ENCODE data around the gene PRMT9. TPM values are rescaled to one million over a fixed set of nuclear protein-coding genes. Genes with fewer than 3 reads are reported as not detected.

The PRMT9 gene
- total and polyA plus RNA-seq, 2 donors (not counting 1 experiment from before 2014, with no cell fraction given): 5.6 to 11.0 TPM

GRCh38 chr4:147723326-147723725, 39.4 kb upstream of the PRMT9 start:
- Histone ChIP-seq H4K20me1 (ENCODE audit: control insufficient read depth, insufficient read depth, low read length, poor library complexity, severe bottlenecking) (no peaks in the 10 kb centered on the region), H3K79me2 (ENCODE audit: control insufficient read depth, insufficient read depth, low read length) (no peaks in the 10 kb centered on the region), H2AFZ (ENCODE audit: insufficient read depth, low read depth, low read length, poor library complexity, severe bottlenecking) (no peak overlapping the region), H3K27me3 (replicated peaks in 1 of 4; ENCODE audit: control extremely low read depth in 1 of 4, control insufficient read depth in 3 of 4, insufficient read depth in 4 of 4, low read length in 3 of 4) (no peaks in the 10 kb centered on the region), H3K4me2 (replicated peaks; ENCODE audit: low read depth, low read length, poor library complexity, severe bottlenecking) (no peak overlapping the region), H3K36me3 (replicated peaks in 1 of 2; ENCODE audit: control extremely low read depth in 1 of 2, control insufficient read depth in 1 of 2, extremely low read depth in 1 of 2, insufficient read depth in 2 of 2, low read length in 1 of 2) (no peaks in the 10 kb centered on the region), H3K9ac (ENCODE audit: low read length) (no peak overlapping the region), H3K4me1 (ENCODE audit: control insufficient read depth in 2 of 2, insufficient read depth in 2 of 2, low read length in 2 of 2) (no peaks in the 10 kb centered on the region), H3K4me3 (ENCODE audit: control extremely low read depth in 1 of 5, extremely low read depth in 1 of 5, insufficient read depth in 1 of 5, low read depth in 2 of 5, low read length in 4 of 5) (no peak overlapping the region), H3K9me3 (ENCODE audit: control extremely low read depth in 1 of 3, control insufficient read depth in 2 of 3, insufficient read depth in 1 of 3, low read length in 2 of 3) (no peaks in the 10 kb centered on the region), H3K27ac (ENCODE audit: low read length in 2 of 2) (no peak overlapping the region)
- Mint-ChIP-seq H3K4me3 (no peak overlapping the region), H3K9me3 (ENCODE audit: insufficient read depth) (no peaks in the 10 kb centered on the region), H3K4me1 (no peaks in the 10 kb centered on the region), H3K27ac (no peak overlapping the region), H3K27me3 (peaks cover 13% of the 10 kb centered on the region)
- DNase-seq: no peak
- WGBS (ENCODE audit: insufficient coverage): 69% methylated on average over 3 of the region's 5 CpGs
- CTCF ChIA-PET: no interaction called here
- ATAC-seq (ENCODE audit: low read depth): no peak
- intact Hi-C loops (cut with micrococcal nuclease): no loop called here
- POLR2A ChIA-PET: no interaction called here
- TF ChIP-seq, protein P1, sequence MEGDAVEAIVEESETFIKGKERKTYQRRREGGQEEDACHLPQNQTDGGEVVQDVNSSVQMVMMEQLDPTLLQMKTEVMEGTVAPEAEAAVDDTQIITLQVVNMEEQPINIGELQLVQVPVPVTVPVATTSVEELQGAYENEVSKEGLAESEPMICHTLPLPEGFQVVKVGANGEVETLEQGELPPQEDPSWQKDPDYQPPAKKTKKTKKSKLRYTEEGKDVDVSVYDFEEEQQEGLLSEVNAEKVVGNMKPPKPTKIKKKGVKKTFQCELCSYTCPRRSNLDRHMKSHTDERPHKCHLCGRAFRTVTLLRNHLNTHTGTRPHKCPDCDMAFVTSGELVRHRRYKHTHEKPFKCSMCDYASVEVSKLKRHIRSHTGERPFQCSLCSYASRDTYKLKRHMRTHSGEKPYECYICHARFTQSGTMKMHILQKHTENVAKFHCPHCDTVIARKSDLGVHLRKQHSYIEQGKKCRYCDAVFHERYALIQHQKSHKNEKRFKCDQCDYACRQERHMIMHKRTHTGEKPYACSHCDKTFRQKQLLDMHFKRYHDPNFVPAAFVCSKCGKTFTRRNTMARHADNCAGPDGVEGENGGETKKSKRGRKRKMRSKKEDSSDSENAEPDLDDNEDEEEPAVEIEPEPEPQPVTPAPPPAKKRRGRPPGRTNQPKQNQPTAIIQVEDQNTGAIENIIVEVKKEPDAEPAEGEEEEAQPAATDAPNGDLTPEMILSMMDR (IDR thresholded peaks at IDR 0.05): no peak
- no peak for TF ChIP-seq EZH2 (IDR thresholded peaks at IDR 0.05; ENCODE audit: borderline replicate concordance, insufficient read depth, low read depth, low read length, poor library complexity, severe bottlenecking)

DNA sequence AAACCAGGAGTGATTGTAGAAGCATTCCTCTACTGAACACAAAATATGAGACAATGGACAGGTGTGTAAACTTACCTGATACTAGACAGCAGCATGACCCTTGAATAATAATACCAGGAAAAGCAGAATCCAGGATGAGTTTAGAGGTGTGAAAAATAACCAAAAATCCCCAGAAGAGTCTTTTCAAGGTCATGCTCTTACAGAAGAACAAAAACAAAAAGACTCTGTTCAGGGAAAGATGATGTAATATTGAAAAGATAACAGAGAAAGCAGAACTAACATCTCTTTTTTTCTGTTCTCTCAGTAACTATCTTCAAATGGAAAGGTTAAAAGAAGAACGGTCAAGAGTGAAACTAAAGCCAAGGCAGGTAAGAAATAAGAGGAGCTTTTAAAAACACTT, 33.9 kb upstream of the PRMT9 start:
- no peaks in the 10 kb centered on the region for H3K9me3 ChIP-seq (ENCODE audit: control extremely low read depth in 1 of 3, control insufficient read depth in 2 of 3, insufficient read depth in 1 of 3, low read length in 2 of 3)
- ChIA-PET CTCF (no interaction called here), POLR2A (no interaction called here)
- no CpG with 5 or more reads among the region's 1 CpG for WGBS (ENCODE audit: insufficient coverage)
- no peak overlapping the region for H3K27ac ChIP-seq (ENCODE audit: low read length in 2 of 2)
- DNase-seq (no peak), ATAC-seq (ENCODE audit: low read depth) (no peak)
- Mint-ChIP-seq H3K27me3 (peaks cover 20% of the 10 kb centered on the region), H3K4me1 (no peaks in the 10 kb centered on the region), H3K27ac (no peak overlapping the region), H3K9me3 (ENCODE audit: insufficient read depth) (no peaks in the 10 kb centered on the region), H3K4me3 (no peak overlapping the region)
- no peaks in the 10 kb centered on the region for H3K36me3 ChIP-seq (replicated peaks in 1 of 2; ENCODE audit: control extremely low read depth in 1 of 2, control insufficient read depth in 1 of 2, extremely low read depth in 1 of 2, insufficient read depth in 2 of 2, low read length in 1 of 2)
- intact Hi-C loops (cut with micrococcal nuclease): no loop called here
- no peak overlapping the region for H2AFZ ChIP-seq (ENCODE audit: insufficient read depth, low read depth, low read length, poor library complexity, severe bottlenecking)
- peaks cover 0 to 4% (median 0%) of the 10 kb centered on the region in 4 experiments for H3K27me3 ChIP-seq (replicated peaks in 1 of 4; ENCODE audit: control extremely low read depth in 1 of 4, control insufficient read depth in 3 of 4, insufficient read depth in 4 of 4, low read length in 3 of 4)
- no peak overlapping the region for H3K4me3 ChIP-seq (ENCODE audit: control extremely low read depth in 1 of 5, extremely low read depth in 1 of 5, insufficient read depth in 1 of 5, low read depth in 2 of 5, low read length in 4 of 5)
- TF ChIP-seq, protein P1 (IDR thresholded peaks at IDR 0.05): no peak
- no peak for TF ChIP-seq EZH2 (IDR thresholded peaks at IDR 0.05; ENCODE audit: borderline replicate concordance, insufficient read depth, low read depth, low read length, poor library complexity, severe bottlenecking)
- H3K9ac ChIP-seq (ENCODE audit: low read length): no peak overlapping the region
- no peaks in the 10 kb centered on the region for H4K20me1 ChIP-seq (ENCODE audit: control insufficient read depth, insufficient read depth, low read length, poor library complexity, severe bottlenecking)
- no peak overlapping the region for H3K4me2 ChIP-seq (replicated peaks; ENCODE audit: low read depth, low read length, poor library complexity, severe bottlenecking)
- no peaks in the 10 kb centered on the region for H3K79me2 ChIP-seq (ENCODE audit: control insufficient read depth, insufficient read depth, low read length)
- H3K4me1 ChIP-seq (ENCODE audit: control insufficient read depth in 2 of 2, insufficient read depth in 2 of 2, low read length in 2 of 2): no peaks in the 10 kb centered on the region

Data from B cell (primary cell).